Suppressor macrophage treated with lipopolysaccharide for 1 hour (primary cell): ENCODE measurements around the gene AKR1D1.

Experiments used
- DNase-seq, 3 donors: peaks; one replicate each; pipeline ENCODE4 v3.0.0-alpha.2; 2020 to 2022

AKR1D1 gene

DNA sequence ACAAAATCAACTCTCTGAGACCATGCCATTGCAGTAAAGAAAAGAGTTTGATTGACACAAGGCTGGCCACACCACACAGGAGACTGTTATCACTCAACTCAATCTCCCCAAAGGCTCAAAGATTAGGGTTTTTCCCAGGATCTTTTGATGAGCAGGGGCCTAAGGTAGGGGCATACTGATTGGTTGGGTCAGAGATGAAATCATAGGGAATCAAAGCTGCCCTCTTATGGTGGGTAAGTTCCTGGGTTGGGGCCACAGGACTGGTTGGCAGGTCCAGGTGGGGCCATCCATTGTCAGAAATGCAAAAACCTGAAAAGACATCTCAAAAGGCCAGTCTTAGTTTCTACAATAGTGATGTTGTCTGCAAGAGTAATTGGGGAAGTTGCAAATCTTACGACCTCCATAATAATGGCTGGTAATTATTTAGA lies 91.6 kb downstream of the AKR1D1 start:
- no peak for DNase-seq
